ENCODE results near the gene KLHL30. TPM values are rescaled to one million over a fixed set of nuclear protein-coding genes. Genes with fewer than 3 reads are reported as not detected.

The KLHL30 gene
- total RNA-seq, 1 experiment from 2014 or later: 0.61 TPM

DNA sequence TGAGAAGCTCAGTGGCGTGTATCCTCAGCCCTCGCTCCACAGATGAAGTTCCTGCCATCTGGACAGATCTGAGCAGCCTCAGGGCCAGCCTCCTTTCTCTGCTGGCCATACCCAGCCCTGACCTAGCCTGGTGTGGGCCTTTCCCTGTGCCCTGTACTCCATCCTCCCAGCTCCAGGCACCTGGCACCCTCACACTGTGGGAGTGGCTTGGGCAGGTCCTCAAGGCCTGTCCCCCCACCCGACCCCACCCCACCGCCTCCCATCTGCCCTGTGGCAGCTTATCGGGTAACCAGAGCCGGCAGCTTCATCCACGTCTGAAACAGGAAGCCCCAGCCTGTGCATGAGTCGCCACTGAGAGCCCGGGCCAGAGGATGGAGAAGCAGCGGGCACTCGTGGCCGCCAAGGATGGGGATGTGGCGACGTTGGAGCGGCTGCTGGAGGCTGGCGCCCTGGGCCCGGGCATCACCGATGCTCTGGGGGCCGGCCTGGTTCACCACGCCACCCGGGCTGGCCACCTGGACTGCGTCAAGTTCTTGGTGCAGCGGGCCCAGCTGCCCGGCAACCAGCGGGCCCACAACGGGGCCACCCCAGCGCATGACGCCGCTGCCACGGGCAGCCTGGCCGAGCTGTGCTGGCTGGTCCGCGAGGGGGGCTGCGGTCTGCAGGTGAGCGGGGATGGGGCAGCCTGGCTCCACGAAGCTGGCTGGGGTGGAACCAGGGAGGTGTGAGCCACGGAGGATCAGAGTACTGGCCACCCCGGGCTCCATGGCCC, 38.2 kb upstream of the KLHL30 start, which contains the start of gene ESPNL (continued):
- TF ChIP-seq, protein P1, sequence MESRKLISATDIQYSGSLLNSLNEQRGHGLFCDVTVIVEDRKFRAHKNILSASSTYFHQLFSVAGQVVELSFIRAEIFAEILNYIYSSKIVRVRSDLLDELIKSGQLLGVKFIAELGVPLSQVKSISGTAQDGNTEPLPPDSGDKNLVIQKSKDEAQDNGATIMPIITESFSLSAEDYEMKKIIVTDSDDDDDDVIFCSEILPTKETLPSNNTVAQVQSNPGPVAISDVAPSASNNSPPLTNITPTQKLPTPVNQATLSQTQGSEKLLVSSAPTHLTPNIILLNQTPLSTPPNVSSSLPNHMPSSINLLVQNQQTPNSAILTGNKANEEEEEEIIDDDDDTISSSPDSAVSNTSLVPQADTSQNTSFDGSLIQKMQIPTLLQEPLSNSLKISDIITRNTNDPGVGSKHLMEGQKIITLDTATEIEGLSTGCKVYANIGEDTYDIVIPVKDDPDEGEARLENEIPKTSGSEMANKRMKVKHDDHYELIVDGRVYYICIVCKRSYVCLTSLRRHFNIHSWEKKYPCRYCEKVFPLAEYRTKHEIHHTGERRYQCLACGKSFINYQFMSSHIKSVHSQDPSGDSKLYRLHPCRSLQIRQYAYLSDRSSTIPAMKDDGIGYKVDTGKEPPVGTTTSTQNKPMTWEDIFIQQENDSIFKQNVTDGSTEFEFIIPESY (IDR thresholded peaks at IDR 0.05; ENCODE audit: extremely low read depth, insufficient replicate concordance, low read length): no peak
- TF ChIP-seq SRF (IDR thresholded peaks at IDR 0.05; ENCODE audit: low read depth) (no peak), SP1 (IDR thresholded peaks at IDR 0.05; ENCODE audit: low read depth) (no peak)
- TF ChIP-seq, protein P2, sequence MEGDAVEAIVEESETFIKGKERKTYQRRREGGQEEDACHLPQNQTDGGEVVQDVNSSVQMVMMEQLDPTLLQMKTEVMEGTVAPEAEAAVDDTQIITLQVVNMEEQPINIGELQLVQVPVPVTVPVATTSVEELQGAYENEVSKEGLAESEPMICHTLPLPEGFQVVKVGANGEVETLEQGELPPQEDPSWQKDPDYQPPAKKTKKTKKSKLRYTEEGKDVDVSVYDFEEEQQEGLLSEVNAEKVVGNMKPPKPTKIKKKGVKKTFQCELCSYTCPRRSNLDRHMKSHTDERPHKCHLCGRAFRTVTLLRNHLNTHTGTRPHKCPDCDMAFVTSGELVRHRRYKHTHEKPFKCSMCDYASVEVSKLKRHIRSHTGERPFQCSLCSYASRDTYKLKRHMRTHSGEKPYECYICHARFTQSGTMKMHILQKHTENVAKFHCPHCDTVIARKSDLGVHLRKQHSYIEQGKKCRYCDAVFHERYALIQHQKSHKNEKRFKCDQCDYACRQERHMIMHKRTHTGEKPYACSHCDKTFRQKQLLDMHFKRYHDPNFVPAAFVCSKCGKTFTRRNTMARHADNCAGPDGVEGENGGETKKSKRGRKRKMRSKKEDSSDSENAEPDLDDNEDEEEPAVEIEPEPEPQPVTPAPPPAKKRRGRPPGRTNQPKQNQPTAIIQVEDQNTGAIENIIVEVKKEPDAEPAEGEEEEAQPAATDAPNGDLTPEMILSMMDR (IDR thresholded peaks at IDR 0.05 in 2 of 3, conservative IDR thresholded peaks at IDR 0.05 in 1 of 3; ENCODE audit: borderline replicate concordance in 1 of 3, insufficient read depth in 1 of 3, low read depth in 2 of 3, low read length in 2 of 3): no peak

DNA sequence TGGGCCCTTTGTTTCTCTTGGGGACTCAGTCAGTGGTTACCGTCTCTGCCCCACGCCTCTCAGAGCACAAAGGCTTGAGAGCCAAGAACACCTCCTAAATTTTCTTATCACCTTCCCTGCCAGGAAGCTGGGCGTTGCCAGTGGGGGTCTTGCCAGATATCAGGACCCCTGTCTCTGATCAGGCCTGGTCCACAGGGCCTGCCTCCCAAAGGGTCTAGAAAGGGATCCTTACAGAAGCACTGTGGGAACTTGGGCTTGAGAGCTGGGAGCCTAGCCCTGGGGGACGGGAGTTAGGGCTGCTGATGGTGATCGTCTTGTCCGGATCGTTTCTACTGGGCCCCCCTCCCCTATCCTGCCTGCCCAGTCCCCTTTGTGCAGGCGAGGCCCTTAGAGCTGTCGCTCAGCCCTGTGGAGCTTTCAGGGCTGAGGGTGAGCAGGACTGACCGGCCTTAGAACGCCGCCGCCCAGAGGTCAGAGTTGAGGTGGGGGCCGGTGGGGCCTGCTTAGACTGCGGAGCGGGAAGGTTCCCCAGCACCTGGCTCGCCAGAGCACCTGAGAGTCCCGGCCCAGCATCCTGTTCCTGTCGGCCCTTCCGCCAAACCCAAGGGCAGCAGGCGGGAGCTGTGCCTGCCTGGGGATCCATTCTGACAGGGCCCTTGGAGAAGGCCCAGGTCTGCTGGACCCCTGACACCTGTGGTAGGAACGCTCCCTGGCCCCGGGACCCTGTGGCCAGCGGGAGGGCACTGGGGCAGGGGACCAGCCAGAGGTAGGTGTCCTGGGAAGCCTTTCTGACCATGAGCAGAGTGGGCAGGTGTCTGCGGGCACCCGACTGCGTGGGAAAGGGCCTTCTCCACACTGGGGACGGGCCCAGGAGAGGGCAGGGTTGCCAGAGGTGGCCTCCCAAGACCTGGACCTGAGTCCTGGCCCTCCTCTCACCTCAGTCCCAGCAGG, 37.4 kb upstream of the KLHL30 start:
- POLR2A ChIA-PET: no interaction called here
- Histone ChIP-seq H2AFZ (ENCODE audit: low read depth, low read length, poor library complexity, severe bottlenecking) (no peak overlapping the region), H3K27me3 (ENCODE audit: insufficient read depth, low read length) (no peaks in the 10 kb centered on the region), H3K9me3 (ENCODE audit: control insufficient read depth in 1 of 2, insufficient read depth in 1 of 2, low read depth in 1 of 2, low read length in 2 of 2) (no peaks in the 10 kb centered on the region), H3K27ac (ENCODE audit: low read depth, low read length) (no peak overlapping the region), H3K4me1 (ENCODE audit: control insufficient read depth in 1 of 2, insufficient read depth in 2 of 2, low read length in 2 of 2) (peaks cover 6 to 15% of the 10 kb centered on the region in 2 experiments; a peak in 3 of 4 replicates), H3K4me2 (ENCODE audit: low read length) (no peak overlapping the region), H3K4me3 (replicated peaks in 1 of 2; ENCODE audit: low read depth in 1 of 2, low read length in 2 of 2) (no peak overlapping the region), H3K9ac (ENCODE audit: low read length) (no peak overlapping the region), H3K36me3 (ENCODE audit: control insufficient read depth in 1 of 2, insufficient read depth in 2 of 2, low read length in 2 of 2) (no peaks in the 10 kb centered on the region), H4K20me1 (ENCODE audit: insufficient read depth) (no peaks in the 10 kb centered on the region), H3K9me2 (ENCODE audit: insufficient read depth) (no peaks in the 10 kb centered on the region), H3K79me2 (ENCODE audit: insufficient read depth, low read length) (no peaks in the 10 kb centered on the region)
- RAD21 ChIA-PET (ENCODE audit: low non-redundant PET in 1 of 2, low total read pairs in 2 of 2, uncharacterized antibody in 2 of 2, unreplicated experiment in 2 of 2): no interaction called here
- intact Hi-C loops (cut with micrococcal nuclease): no loop called here
- CTCF ChIA-PET: no interaction called here
- BruUV-seq (replicated peaks): no TSS peak
- DNase-seq (ENCODE audit: low read depth, low spot score) (no peak), ATAC-seq (no peak)
- no peak for TF ChIP-seq SP1 (IDR thresholded peaks at IDR 0.05; ENCODE audit: low read depth)
- TF ChIP-seq ELF1 (IDR thresholded peaks at IDR 0.05; ENCODE audit: borderline replicate concordance, low read depth): no peak
- TF ChIP-seq FOSL1 (IDR thresholded peaks at IDR 0.05; ENCODE audit: low read depth): no peak
- TF ChIP-seq POLR2AphosphoS5 (IDR thresholded peaks at IDR 0.05; ENCODE audit: low read depth, low read length): no peak
- TF ChIP-seq ZNF274 (IDR thresholded peaks at IDR 0.05; ENCODE audit: low read depth, low read length): no peak
- TF ChIP-seq, protein P2 (IDR thresholded peaks at IDR 0.05 in 2 of 3, conservative IDR thresholded peaks at IDR 0.05 in 1 of 3; ENCODE audit: borderline replicate concordance in 1 of 3, insufficient read depth in 1 of 3, low read depth in 2 of 3, low read length in 2 of 3): no peak
- TF ChIP-seq TCF7L2 (IDR thresholded peaks at IDR 0.05; ENCODE audit: borderline replicate concordance, extremely low read depth, insufficient read depth, insufficient read length): no peak
